Aorta (tissue), 5 donors: Measurements from ENCODE around the gene NCAPG. TPM values are rescaled to one million over a fixed set of nuclear protein-coding genes. Genes with fewer than 3 reads are reported as not detected.
"Not testable (repeated sequence)": the region's sequence is repeated elsewhere in the genome, so short reads cannot be mapped to it uniquely, and the experiment has no call there.

Experiments used
- ATAC-seq: fragments of 200-7000 bp; cut with Tn5 transposase; one replicate; pipeline ENCODE4 v1.9.1; 2022; ENCODE audit warnings: moderate library complexity; ENCODE audit not compliant: low FRiP score
- DNase-seq, 2 donors: peaks; one replicate each; pipeline ENCODE4 v3.0.0-alpha.2; 2020
- H3K27ac ChIP-seq, 2 donors: one replicate each; pipeline ENCODE4 v1.5.1; 2013; ENCODE audit warnings: low read length in 2 of 2, mild to moderate bottlenecking in 2 of 2, moderate library complexity in 2 of 2, control low read depth in 1 of 2, inconsistent platforms in 1 of 2, low read depth in 1 of 2
- H3K27me3 ChIP-seq, 2 donors: one replicate each; pipeline ENCODE4 v1.6.1; 2013; ENCODE audit warnings: control low read depth in 1 of 2, low read length in 1 of 2, mild to moderate bottlenecking in 1 of 2, moderate library complexity in 1 of 2; ENCODE audit not compliant: insufficient read depth in 2 of 2, control insufficient read depth in 1 of 2
- H3K36me3 ChIP-seq, 2 donors: one replicate each; pipeline ENCODE4 v1.6.1; 2013; ENCODE audit warnings: control low read depth in 1 of 2, low read length in 1 of 2, mild to moderate bottlenecking in 1 of 2; ENCODE audit not compliant: insufficient read depth in 2 of 2, control insufficient read depth in 1 of 2
- H3K4me1 ChIP-seq, 2 donors: one replicate each; pipeline ENCODE4 v1.6.1; 2013; ENCODE audit warnings: low read length in 2 of 2, control low read depth in 1 of 2, mild to moderate bottlenecking in 1 of 2, moderate library complexity in 1 of 2; ENCODE audit not compliant: insufficient read depth in 2 of 2, control insufficient read depth in 1 of 2
- H3K4me3 ChIP-seq, 2 donors: one replicate each; pipeline ENCODE4 v1.5.1; 2013; ENCODE audit warnings: low read length in 2 of 2, control low read depth in 1 of 2, mild to moderate bottlenecking in 1 of 2
- H3K9me3 ChIP-seq: one replicate; pipeline ENCODE4 v1.6.1; 2013; ENCODE audit warnings: mild to moderate bottlenecking, low read length; ENCODE audit not compliant: control insufficient read depth
- WGBS, 2 donors: extraction: QIAGEN DNeasy Blood & Tissue Kit; methylation state at CpG; one replicate each; pipeline ENCODE4 v1.1.7; 2013; 5-methylcytosine and 5-hydroxymethylcytosine counted together
- intact Hi-C, 2 donors: fragments of 100-400 bp; cut with DNase I; formaldehyde crosslinking; loops; one replicate each; pipeline versions ENCODE4 v1.14.2 to v1.15.0; 2022
- polyA plus RNA-seq, 2 donors: library from polyadenylated mRNA; stranded (reverse); fragments of 200-250 nt; gene quantifications; one replicate each; pipeline ENCODE4 v1.2.3, GENCODE V29; 2013
- total RNA-seq, 2 donors: library from RNA; stranded (reverse); fragmentation: NEBNext Ultra II Directional; extraction: Animal tissue kit (Norgen Biotek cat#: 25700); gene quantifications; one replicate each; pipeline ENCODE4 v1.2.1, GENCODE V29; 2021
- donor health status: healthy with polysubstance abuse.
- donor health status: Bipolar disorder and iron deficiency.
- donor health status: DM: no; HTN: no; CAD: no.
- donor health status: DM: no; HTN: no; CAD: no.
- donor health status: DM: yes; HTN: yes; CAD: no.

NCAPG gene
- total and polyA plus RNA-seq, 4 donors = 0.78 to 1.8 TPM; not detected in 2

DNA sequence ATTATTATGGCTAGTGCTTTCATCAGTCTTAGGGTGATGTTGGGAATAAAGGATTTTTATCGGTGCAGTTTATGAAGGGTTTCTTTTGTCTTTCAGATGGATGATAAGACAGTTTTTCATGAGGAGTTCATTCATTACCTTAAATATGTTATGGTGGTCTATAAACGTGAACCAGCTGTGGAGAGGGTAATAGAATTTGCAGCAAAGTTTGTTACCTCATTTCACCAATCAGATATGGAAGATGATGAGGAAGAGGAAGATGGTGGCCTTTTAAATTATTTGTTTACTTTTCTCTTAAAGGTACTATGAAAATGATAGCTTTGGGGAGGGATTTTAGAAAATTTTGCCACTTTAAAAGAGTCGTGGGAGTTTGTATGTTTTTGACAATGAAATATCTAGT, 1.3 kb downstream of the NCAPG start:
- ATAC-seq = no peak
- no peak for DNase-seq
- Histone ChIP-seq H3K4me1 (no peaks in the 10 kb centered on the region), H3K27ac (no peak overlapping the region), H3K27me3 (no peaks in the 10 kb centered on the region), H3K4me3 (no peak overlapping the region), H3K36me3 (no peaks in the 10 kb centered on the region), H3K9me3 (no peaks in the 10 kb centered on the region)
- intact Hi-C loops = loop anchor here (5.0 kb wide), 2 partner anchors 235 to 265 kb away; partner anchors contain the start of gene LAP3 (in 1 of the 2)
- 9 to 15% methylated on average over 3 of the region's 3 CpGs for WGBS, 2 donors

DNA sequence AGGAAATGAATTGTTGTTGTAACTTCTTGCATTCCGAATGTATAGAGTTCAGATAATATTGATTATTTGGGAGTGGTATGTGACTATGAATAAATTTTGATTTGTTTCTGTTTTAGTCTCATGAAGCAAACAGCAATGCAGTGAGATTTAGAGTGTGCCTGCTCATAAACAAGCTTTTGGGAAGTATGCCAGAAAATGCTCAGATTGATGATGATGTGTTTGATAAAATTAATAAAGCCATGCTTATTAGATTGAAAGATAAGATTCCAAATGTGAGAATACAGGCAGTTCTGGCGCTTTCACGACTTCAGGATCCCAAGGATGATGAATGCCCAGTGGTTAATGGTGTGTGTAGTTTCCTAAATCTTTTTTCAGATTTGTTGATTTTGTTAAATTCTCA, 2.0 kb downstream of the NCAPG start:
- Histone ChIP-seq H3K27me3 (no peaks in the 10 kb centered on the region), H3K36me3 (no peaks in the 10 kb centered on the region), H3K9me3 (no peaks in the 10 kb centered on the region), H3K27ac (no peak overlapping the region), H3K4me3 (no peak overlapping the region), H3K4me1 (no peaks in the 10 kb centered on the region)
- no peak for DNase-seq
- ATAC-seq = no peak
- 50 to 57% methylated on average over 3 of the region's 3 CpGs for WGBS, 2 donors
- intact Hi-C loops = loop anchor here (5.0 kb wide), 2 partner anchors 236 to 266 kb away; partner anchors contain the start of gene LAP3 (in 1 of the 2)

DNA sequence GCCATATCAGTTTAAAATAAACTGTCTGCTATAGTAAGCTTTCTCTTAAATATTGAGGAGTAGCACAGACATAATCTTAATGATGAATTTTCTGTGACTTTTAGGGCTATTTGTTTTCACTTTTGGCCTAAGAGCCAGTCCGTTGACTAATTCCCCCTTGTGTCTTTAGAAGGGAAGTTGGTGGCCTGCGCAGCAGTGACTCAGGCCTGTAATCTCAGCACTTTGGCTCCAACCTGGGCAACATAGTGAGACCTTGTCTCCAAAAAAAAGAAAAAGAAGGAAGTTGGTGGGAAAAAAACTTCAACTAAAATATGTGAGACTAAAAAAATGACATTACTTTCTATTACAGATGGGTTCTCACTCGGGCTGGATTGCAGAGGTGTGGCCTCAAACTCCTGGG, 3.4 kb downstream of the NCAPG start:
- WGBS, 2 donors = 10% methylated on average over 3 of the region's 3 CpGs
- intact Hi-C loops = loop anchor here (5.0 kb wide), 2 partner anchors 237 to 267 kb away; partner anchors contain the start of gene LAP3 (in 1 of the 2)
- no peak for ATAC-seq
- no peaks in the 10 kb centered on the region for H3K36me3 ChIP-seq
- no peak overlapping the region for H3K27ac ChIP-seq
- no peaks in the 10 kb centered on the region for H3K9me3 ChIP-seq
- no peaks in the 10 kb centered on the region for H3K27me3 ChIP-seq
- DNase-seq = no peak
- H3K4me3 ChIP-seq = no peak overlapping the region
- H3K4me1 ChIP-seq = no peaks in the 10 kb centered on the region

DNA sequence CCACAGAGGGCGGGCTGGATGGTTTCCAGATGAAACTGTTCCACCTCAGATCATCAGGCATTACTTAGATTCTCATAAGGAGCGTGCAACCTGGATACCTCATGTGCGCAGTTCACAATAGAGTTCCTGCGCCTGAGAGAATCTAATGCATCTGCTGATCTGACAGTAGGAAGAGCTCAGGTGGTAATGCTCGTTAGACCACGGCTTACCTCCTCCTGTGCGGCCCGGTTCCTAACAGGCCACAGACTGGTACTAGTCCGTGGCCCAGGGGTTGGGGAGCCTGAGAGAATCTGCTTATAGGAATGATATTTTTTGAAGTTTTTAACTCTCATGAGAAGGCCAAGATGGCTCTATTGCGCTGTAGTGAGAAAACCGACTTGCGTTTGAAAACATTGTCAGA, 5.4 kb downstream of the NCAPG start:
- no peaks in the 10 kb centered on the region for H3K27me3 ChIP-seq
- no peaks in the 10 kb centered on the region for H3K9me3 ChIP-seq
- H3K27ac ChIP-seq = no peak overlapping the region
- H3K4me3 ChIP-seq = no peak overlapping the region
- intact Hi-C loops = loop anchor here in 1 of 2 donors (5.0 kb wide), 1 partner anchor 776 kb away; no protein-coding TSS in a partner anchor
- 97% methylated on average over 12 of the region's 12 CpGs for WGBS, 2 donors
- H3K4me1 ChIP-seq = no peaks in the 10 kb centered on the region
- DNase-seq (no peak), ATAC-seq (no peak)
- no peaks in the 10 kb centered on the region for H3K36me3 ChIP-seq

DNA sequence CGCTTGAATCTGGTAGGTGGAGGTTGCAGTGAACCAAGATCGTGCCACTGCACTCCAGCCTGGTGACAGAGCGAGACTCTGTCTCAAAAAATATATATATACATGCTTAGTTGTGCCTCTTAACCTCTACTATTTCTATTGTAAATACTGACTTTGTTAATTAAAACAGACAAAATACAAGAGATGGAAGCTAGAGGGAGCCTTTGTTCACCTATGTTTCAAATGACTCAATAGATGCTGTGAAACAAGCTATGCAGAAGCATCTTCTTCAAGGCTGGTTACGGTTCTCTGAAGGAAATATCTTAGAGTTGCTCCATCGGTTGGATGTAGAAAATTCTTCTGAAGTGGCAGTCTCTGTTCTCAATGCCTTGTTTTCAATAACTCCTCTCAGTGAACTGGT, 6.2 kb downstream of the NCAPG start:
- intact Hi-C loops = loop anchor here in 1 of 2 donors (5.0 kb wide), 1 partner anchor 775 kb away; no protein-coding TSS in a partner anchor
- Histone ChIP-seq H3K27me3 (no peaks in the 10 kb centered on the region), H3K4me3 (no peak overlapping the region), H3K4me1 (no peaks in the 10 kb centered on the region), H3K9me3 (no peaks in the 10 kb centered on the region), H3K36me3 (no peaks in the 10 kb centered on the region), H3K27ac (no peak overlapping the region)
- ATAC-seq (no peak), DNase-seq (no peak)
- WGBS, 2 donors = 54 to 58% methylated on average over 5 of the region's 5 CpGs

DNA sequence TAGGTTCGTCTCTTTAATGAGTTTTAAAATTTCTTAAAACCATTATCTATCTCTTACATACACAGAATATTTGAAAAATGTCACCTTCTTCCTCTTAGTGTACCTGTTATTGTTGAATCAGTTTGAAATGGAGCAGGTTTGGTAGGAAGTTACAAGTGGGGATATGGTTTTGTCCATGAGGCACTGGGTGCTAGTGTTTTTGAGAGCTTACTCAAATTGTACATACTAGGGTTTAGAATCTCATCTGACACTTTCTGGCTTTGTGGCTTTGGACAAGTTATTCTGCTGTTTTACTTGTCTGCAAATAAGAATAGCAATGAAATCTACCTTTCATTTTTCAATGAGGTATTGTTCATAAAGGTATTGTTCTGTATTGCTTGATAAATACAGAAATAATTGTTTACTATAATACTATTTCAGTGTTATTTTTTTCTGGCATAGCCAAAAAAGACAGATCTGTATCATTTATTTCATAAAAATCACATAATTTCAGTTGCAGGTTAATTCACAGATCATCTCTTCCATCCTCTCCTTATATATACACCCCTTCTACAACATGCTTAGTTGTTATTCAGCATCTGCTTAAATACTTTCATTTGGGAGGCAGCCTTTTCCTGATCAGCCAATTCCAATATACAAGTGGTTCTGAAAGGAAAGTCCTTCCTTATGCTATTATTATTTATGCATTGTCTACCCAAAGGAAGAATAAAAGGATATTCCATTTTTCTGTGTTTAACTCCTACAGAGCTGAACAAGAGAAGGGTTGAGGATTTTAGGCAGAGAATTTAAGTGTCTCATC, 13.3 kb downstream of the NCAPG start:
- no peaks in the 10 kb centered on the region for H3K4me1 ChIP-seq
- H3K27me3 ChIP-seq = no peaks in the 10 kb centered on the region
- ATAC-seq (no peak), DNase-seq (no peak)
- no peak overlapping the region for H3K4me3 ChIP-seq
- no peaks in the 10 kb centered on the region for H3K36me3 ChIP-seq
- 77% methylated on average over 1 of the region's 1 CpG for WGBS, 2 donors
- H3K27ac ChIP-seq = no peak overlapping the region
- no peaks in the 10 kb centered on the region for H3K9me3 ChIP-seq
- intact Hi-C loops = loop anchor here in 1 of 2 donors (10.0 kb wide), 1 partner anchor 761 kb away; no protein-coding TSS in a partner anchor

DNA sequence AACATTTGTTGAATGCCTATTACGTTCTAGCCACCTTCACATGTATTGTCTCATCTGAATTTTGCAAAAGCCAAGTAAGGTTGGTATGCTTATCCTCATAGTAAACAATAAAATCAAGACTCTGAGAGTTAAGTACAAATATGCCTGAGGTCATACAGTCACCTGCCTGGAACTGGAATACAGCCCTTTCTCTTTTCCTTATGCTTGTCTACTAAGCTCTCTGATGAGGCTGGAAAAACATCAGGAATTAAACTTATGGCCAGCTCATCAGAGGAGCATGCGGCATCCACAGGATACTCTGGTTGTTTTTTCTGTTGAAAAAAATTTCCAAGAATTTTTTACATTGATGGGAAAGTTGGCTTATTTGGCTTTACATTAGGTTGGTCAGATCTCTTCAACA, 35.5 kb downstream of the NCAPG start:
- ATAC-seq = no peak
- WGBS, 2 donors = 96 to 97% methylated on average over 2 of the region's 2 CpGs
- DNase-seq = no peak
- Histone ChIP-seq H3K4me3 (no peak overlapping the region), H3K4me1 (no peaks in the 10 kb centered on the region), H3K27me3 (no peaks in the 10 kb centered on the region), H3K9me3 (no peaks in the 10 kb centered on the region), H3K27ac (no peak overlapping the region), H3K36me3 (no peaks in the 10 kb centered on the region)
- intact Hi-C loops = no loop called here

DNA sequence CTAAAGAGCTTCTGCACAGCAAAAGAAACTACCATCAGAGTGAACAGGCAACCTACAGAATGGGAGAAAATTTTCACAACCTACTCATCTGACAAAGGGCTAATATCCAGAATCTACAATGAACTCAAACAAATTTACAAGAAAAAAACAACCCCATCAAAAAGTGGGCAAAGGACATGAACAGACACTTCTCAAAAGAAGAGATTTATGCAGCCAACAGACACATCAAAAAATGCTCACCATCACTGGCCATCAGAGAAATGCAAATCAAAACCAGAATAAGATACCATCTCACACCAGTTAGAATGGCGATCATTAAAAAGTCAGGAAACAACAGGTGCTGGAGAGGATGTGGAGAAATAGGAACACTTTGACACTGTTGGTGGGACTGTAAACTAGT, 39.5 kb downstream of the NCAPG start:
- H3K4me3 ChIP-seq, H3K4me1 ChIP-seq, DNase-seq, H3K36me3 ChIP-seq, ATAC-seq, H3K27ac ChIP-seq, H3K27me3 ChIP-seq, intact Hi-C loops, H3K9me3 ChIP-seq: not testable (repeated sequence)
- WGBS, 2 donors = 94 to 100% methylated on average over 1 of the region's 1 CpG

DNA sequence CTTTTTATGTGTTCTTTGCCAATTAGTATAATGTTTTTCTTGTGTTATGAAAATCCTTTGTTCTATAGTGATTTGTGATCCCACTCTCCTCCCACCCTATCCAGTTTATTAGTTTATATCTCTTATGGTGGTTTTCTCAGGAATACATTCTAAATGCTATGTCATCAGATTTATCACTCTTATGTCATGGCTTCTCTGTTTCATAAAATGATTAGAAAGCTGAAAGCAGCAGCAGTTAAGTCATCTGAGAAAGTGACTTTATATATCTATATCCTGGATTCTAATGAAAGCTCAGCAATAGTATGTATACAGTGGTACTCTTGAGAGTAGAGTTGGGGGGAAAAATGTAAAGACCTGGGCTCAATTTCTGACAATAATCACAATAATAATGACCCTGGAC, 41.2 kb downstream of the NCAPG start:
- Histone ChIP-seq H3K4me3 (no peak overlapping the region), H3K27ac (no peak overlapping the region), H3K27me3 (no peaks in the 10 kb centered on the region), H3K4me1 (no peaks in the 10 kb centered on the region), H3K36me3 (no peaks in the 10 kb centered on the region), H3K9me3 (no peaks in the 10 kb centered on the region)
- ATAC-seq = no peak
- no peak for DNase-seq
- intact Hi-C loops = no loop called here
